HG02852 (cell line): Measurements from ENCODE around the gene C18orf32.
"Not testable (repeated sequence)": the region's sequence is repeated elsewhere in the genome, so short reads cannot be mapped to it uniquely, and the experiment has no call there.

Source experiments
- ATAC-seq: cut with Tn5 transposase; IDR thresholded peaks from one replicate; pipeline ENCODE4 v1.9.1; 2021; ENCODE audit warnings: mild to moderate bottlenecking, moderate library complexity; ENCODE audit not compliant: unreplicated experiment

The C18orf32 gene

DNA sequence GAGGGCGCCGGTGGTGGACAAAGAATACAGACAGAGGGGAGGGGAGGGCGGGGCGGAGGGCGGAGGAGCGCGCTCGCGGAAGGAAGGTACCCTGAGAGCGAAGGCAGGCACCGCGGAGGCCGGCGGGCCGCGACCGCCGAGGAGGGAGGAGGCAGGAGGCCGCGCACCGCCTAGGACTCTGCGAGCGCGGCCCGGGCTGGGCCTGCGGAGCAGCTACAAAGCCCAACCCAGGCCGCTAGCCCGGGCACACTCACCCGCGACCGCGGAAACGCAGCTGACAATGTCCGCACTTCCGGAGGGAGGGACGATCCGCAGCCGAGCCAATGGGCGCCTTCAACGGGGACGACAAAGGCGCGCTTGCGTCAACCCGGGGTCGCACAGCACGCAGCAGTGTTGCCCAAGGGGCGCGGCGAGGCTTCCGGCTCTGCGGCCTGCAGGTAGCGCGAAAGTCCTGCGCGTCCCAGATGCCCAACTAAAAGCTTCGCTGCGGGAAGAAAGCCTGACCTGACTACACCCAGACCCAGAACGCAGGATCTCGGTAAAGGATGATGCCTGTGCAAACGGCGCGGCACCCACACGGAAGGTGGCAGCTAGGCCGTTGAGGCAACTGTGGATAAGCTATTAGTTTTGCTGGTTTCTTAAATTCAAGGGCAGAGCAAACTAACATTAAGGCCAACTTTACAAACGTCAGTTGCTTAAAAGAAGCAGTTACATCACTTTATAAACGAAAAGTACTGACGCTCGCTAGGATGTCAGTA, at the start of gene C18orf32:
Gene C18orf32, minus strand, starts transcription at position 282 of the 758 bp plus-strand sequence. CDS start 3,486 bp downstream, outside the sequence.
- ATAC-seq, result peak; percentile 95

DNA sequence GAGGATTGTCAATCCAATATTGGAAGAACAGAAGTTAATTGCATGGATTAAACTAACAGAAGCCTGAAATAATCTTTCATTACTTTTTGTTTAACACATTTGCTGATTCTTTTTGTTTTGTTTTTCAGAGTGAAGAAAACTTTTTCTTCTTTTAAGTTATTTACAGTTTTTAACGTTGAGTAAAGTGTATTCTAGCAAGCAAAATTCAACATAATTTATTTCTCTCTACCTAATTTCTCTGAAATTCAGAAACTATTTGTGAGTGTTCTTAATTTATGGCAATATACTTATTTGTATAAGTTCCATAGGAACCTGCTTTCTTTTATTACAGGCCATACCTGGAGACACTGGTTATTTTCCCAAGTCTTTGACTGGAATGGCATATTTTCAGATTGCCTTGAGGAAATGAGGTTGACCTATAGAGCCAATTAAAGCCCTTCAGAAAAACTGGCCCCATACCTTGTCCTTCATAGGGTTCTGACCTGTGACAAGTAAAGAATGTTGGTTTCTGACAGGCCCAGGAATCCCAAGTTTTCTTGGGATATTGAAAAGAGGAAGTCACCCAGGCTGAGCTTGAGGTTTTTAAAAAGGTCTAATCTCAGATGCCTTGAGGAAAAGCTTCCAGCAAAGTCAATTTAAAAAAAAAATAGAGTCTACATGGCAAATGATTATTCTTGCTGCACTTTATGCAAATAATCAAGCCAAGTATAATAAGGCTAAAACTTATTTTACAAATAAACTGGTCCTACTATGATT, 48.0 kb upstream of the C18orf32 start:
- no peak for ATAC-seq

DNA sequence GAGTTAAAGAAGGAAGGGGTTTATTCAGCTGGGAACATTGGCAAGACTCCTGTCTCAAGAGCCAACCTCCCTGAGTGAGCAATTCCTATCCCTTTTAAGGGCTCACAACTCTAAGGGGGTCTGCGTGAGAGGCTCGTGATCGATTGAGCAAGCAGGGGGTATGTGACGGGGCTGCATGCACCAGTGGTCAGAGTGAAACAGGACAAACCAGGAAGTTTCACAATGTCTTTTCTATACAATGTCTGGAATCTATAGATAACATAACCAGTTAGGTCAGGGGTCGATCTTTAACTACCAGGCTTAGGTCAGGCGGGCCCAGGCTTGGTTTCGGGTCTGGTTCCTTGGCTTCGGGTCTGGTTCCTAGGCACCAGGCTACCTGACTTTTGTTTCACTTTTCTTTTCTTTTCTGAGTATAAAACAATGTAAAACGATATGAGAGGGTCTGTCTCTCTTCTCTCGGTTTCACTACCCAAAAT, 44.7 kb upstream of the C18orf32 start:
- ATAC-seq, result no peak

DNA sequence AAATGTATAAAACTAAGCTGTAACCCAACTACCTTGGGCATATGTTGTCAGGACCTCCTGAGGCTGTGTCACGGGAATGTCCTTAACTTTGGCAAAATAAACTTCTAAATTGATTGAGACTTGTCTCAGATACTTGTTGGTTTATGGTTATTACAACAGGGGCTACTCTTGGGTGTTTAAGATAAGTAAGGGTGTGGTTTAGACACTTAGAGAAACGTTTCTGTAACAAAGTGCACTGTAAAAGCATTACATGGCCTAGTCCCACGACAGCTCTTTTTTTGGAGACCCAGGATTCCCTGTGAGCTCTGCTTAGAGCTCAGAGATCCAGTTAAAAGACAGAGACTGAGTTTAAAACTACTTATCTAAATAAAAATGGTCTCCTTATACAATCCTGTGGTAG, 42.6 kb upstream of the C18orf32 start:
- no peak for ATAC-seq

DNA sequence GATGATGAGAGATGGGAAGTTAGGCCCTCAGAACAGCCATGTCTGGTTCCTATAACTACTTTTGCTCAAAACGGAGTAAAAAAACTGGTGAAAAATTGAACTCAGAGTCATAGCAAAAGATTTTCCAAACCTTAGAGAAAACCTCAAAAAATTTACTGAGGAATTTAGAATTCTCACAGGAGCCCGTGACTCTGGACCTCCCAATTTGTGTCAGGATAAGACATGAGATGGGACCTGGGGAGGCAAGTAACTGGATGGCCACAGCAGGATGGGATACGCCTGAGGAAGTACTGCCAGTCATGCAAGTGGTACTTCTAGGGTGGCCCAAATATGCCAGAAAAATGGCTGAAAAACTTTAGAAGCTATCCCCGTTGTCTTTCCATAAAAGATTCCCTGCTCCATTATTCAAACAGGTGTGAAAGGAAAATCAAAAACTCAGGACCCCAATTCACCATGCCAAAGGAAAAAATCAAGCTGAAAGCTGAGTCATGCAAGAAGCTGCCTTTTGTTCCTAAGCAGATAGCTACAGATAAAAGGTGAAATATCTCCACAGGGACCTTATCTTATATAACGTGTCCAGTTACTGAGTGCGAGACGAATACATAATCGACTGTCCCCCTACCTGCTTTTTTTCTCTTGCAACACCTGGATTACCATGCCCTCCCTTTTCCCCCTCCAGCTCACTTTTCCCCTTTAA, 40.7 kb upstream of the C18orf32 start:
- ATAC-seq, result no peak

DNA sequence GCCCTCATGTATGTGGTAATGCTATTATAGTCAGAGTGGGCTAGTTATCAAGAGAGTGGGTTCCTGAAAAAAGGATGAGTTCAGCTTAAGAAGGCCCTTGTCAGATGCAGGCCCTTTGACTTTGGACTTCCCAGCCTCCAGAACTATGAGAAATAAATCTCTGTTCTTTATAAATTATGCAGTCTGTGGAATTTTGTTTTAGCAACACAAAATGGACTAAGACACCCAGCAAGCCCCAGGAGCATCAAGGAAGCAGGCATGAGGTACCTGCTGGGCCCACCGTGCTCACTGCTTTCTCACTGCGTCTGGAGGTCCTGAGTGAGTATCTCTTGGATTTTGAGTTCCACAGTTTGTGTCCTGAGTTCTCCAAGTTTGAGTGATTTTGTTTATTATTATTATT, 38.9 kb upstream of the C18orf32 start:
- ATAC-seq, result no peak

DNA sequence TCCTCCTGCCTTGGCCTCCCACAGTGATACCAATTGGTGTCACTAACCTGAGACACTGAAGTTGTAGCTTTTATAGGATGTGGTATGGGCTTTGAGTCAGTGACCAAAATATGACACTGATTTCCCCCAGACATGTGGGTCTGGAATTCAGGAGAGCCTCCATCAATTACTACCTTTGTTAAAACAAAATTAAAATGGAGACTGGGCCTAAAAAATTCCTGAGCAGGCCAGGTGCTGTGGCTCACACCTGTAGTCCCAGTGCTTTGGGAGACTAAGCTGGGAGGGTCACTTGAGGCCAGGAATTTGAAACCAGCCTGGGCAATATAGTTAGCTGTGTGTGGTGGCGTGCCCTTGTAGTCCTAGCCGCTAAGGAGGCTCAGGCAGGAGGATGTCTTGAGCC, 37.9 kb upstream of the C18orf32 start:
- ATAC-seq, result no peak

DNA sequence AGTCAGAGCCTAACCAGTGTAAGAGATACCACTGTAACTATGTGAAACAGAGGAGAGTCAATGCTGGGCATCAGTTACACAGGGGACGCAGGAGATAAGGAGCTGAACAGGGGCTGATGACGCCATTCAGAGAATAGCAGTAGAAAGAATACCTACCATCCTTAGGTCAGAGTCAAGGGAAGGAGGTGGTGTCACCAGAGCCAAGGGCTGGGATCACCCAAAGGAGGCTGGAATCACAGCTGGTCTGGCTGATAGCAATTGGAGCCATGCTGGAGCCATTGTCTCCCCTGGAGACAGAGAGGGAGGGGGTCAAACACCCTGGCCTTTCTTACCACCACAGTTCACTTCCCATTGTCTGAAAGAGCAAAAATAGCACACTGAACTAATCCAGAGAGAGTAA, 37.3 kb upstream of the C18orf32 start:
- no peak for ATAC-seq

DNA sequence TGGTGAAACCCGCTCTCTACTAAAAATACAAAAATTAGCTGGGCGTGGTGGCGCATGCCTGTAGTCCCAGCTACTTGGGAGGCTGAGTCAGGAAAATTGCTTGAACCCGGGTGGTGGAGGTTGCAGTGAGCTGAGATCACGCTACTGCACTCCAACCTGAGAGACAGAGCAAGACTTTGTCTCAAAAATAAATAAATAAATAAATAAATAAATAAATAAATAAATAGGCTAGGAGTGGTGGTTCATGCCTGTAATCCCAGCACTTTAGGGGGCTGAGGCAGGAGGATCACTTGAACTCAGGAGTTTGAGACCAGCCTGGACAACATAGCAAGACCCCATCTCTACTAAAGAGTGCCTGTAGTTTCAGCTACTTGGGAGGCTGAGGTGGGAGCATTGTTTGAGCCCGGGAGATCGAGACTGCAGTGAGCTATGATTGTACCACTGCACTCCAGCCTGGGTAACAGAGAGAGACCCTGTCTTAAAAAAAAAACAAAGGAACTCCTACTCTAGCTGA, 36.6 kb upstream of the C18orf32 start:
- not testable (repeated sequence) for ATAC-seq

DNA sequence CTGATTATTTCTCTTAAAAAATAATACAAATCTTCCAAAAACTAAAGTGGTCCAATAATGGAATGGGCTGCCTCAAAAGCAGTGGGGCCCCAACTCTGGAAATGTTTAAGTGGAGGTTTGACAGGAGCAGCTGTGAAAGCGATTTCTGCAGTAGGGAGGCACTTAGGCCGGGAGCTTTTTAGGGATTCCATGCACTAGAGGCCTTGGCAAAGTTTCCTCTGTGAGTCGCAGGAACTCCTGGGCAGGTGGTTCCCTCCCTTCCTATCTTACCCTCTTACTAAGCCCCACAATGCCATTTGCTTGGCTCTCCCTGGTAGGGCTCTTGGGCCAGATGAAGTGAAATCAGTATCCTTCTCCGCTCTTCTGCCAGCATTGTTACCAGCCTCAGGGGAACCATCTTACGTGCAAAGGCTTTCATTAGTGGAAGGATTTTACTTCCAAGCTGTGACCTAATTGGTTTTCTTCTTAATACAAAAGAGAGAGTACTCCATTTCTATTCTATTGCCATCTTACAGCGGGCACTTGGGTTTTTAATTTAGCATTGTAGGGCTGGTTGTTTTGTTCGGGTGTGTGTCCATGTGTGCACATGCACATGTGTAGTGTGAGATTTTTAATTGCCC, 34.3 kb upstream of the C18orf32 start:
- no peak for ATAC-seq

DNA sequence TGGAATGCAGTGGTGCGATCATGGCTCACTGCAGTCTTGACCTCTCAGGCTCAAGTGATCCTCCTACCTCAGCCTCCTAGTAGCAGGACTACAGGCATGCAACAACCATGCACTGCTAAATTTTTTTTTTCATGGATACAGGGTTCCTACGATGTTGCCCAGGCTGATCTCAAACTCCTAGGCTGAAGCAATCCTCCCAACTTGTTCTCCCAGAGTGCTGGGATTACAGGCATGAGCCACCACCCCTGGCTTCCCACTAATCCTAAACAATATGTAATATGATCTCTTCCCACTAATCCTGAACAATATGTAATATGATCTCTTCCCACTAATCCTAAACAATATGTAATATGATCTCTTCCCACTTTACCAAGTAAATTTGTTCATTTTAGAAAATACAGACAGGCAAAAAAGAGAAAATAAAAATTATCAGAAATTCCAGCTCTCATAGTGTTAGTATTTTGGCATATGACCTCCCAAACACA, 33.7 kb upstream of the C18orf32 start:
- ATAC-seq, result no peak

DNA sequence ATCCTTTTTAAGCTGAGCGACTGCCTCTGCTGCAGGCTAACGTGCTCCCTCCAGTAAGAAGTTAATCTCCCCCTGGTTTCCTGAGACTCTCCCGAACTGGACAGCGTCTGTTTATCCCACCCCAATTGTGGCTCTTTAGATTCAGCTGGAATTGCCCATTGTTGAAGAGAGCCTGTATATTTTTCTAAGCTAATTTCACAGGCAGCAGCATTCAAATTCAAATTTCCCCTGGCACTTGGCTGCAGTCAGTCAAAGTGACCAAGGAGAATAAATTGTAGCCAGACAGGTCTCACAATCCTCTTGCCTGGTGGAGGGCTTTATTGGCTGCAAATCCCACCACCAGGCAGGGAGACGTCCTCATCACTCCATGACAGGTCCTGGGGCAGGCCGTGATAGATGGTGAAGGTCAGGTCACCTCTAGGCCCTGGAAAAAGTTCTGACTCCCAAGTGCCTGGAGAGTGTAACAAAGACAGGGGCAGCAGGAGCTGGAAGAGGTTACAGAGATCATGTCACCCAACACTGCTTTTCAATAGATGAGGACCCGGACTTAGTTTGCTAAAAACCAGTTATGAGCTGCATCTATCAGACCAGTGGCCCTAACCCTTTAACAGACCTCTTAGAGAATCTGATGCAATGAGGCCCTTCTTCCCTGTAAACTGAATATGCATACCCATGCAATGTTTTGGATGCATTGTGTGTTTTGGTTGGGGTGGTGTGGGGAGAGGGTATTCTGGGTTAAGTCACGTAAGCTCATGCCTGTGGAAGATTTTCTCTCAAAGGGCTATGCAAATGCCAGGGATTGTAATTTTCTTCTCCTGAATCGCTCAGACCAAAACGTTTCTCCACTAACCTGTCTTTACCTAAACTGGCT, 32.3 kb upstream of the C18orf32 start:
- ATAC-seq, result no peak

DNA sequence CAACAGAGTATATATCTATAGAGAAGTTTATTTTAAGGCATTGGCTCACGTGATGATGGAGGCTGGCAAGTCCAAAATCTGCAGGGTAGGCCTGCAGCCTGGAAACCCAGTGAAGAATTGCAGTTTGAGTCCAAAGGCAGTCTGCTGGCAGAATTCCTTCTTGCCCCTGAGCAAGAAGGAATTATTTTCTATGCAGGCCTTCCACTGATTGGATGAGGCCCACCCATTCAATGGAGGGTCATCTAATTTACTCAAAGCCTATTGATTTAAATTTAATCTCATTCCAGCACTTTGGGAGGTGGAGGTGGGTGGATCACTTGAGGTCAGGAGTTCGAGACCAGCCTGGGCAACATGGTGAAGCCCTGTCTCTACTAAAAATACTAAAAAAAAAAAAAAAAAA, 30.4 kb upstream of the C18orf32 start:
- ATAC-seq, result no peak

DNA sequence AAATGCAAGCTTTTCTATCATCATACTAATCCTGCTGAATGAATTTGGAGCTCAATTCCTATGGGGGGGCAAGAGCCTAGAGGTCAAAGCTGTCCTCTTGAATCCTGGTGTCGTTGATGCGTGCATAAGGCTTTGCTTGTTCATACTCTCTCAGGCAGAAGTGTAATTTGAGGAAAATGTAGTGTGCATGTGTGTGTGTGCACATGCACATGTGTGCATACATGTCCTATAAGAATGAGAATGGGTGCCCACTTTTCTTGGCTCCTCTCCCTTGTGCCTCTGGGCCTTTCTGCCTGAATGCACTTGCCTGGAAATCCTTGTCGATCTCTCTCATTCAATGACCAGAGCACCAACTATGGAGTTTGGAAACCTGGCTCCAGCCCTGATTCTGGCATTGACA, 28.5 kb upstream of the C18orf32 start:
- no peak for ATAC-seq

DNA sequence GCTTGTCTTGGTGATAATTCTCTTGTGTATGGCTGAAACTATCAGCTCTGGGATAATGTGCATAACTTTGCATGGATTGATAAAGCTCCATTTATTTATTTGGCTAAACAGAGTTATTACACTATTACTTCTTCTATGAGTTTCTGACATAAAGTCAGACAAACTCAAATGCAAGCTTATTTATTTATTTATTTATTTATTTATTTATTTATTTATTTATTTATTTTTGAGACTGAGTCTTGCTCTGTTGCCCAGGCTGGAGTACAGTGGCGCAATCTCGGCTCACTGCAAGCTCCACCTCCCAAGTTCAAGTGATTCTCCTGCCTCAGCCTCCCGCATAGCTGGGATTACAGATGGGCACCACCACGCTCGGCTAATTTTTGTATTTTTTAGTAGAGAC, 28.0 kb upstream of the C18orf32 start:
- not testable (repeated sequence) for ATAC-seq

DNA sequence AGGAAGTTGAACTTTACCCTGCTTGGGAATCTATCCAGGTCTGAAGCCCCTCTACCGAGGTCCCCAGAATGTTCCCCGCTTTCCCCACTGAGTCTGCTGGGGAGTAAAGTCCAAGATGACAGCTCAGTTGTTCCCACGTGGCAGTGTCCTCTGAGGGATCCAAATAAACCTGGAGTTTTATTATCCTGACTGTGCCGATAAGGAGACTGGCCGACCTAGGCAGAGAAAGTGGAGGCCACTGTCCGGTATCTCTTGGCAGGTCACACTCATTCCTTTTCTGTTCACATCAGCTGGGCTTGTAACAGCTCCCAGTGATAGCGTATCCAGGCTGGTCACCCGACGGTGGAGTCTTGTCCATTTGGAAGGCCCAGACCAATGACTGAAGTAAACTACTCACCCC, 27.5 kb upstream of the C18orf32 start:
- no peak for ATAC-seq

DNA sequence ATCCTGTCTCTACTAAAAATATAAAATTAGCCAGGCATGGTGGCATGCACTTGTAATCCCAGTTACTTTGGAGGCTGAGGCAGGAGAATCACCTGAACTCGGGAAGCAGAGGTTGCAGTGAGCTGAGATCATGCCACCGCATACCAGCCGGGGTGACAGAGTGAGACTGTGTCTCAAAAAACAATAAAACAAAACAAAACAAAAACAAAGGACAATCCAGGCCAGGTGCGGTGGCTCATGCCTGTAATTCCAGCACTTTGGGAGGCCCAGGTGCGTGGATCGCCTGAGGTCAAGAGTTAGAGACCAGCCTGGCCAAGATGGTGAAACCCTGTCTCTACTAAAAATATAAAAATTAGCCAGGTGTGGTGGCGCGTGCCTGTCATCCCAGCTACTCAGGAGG, 25.8 kb upstream of the C18orf32 start:
- ATAC-seq, result not testable (repeated sequence)

DNA sequence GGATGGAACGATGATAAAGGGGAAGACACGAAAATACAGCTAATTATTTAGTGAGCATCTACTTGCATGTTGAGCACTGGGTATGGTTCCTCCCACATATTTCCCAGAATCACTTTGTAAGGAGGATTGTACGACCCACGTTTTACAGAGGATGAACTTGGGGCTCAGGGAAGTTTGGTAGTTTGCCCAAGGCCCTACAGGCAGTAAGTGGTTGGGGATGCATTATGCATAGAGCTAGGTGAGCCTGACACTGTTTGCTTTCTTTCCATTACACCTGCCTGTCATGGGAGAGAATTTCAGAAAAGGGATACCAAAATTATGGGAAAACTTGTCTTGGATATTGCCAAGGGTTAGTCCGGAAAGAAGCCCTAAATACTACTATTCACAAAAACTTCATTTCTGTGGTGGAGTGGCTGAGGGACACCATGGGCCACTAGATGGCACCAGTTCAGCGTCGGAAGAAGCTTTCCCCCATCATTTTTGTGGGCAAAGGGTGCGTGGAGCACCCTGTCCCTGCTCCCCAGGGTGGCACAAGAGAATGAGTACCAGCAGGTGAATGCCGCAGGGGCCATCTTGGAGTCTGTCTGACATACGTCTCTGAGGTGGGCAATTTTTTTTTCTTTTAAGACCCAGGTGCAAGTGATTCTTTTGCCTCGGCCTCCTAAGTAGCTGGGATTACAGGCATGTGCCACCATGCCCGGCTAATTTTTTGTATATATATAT, 23.5 kb upstream of the C18orf32 start:
- ATAC-seq, result no peak

DNA sequence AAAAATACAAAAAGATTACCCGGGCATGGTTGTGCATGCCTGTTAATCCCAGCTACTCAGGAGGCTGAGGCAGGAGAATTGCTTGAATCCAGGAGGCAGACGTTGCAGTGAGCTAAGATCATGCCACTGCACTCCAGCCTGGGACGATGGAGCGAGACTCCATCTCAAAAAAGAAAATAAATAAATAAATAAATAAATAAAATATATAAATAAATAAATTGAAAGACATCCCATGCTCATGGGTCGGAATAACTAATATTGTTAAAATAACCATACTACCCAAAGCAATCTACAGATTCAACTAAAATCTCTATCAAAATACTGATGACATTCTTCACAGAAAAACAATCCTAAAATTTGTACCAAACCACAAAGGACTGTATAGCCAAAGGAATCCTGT, 19.4 kb upstream of the C18orf32 start:
- not testable (repeated sequence) for ATAC-seq
